Thymus (tissue), 11 donors: ENCODE measurements around the gene CRTC2. TPM values are rescaled to one million over a fixed set of nuclear protein-coding genes. Genes with fewer than 3 reads are reported as not detected.
A peak's percentile ranks its signal among the peaks of the same experiment; 100 is the strongest.

ENCODE experiments used
- DNase-seq, 9 donors: peaks; one replicate each; pipeline ENCODE4 v3.0.0-alpha.2; 2013; ENCODE audit warnings: low spot score in 9 of 9, low read depth in 6 of 9, missing footprints in 1 of 9
- H3K27ac ChIP-seq, 2 donors: one replicate each; pipeline ENCODE4 v1.5.1; 2013; ENCODE audit warnings: control low read depth in 1 of 2, low read depth in 1 of 2, low read length in 1 of 2, mild to moderate bottlenecking in 1 of 2, moderate library complexity in 1 of 2
- H3K27me3 ChIP-seq, 2 donors: one replicate each; pipeline ENCODE4 v1.5.1; 2013; ENCODE audit warnings: low read length in 1 of 2; ENCODE audit not compliant: control insufficient read depth in 2 of 2, insufficient read depth in 1 of 2
- H3K36me3 ChIP-seq, 2 donors: one replicate each; pipeline ENCODE4 v1.5.1; 2013; ENCODE audit warnings: low read length in 1 of 2, mild to moderate bottlenecking in 1 of 2, moderate library complexity in 1 of 2; ENCODE audit not compliant: control insufficient read depth in 2 of 2, insufficient read depth in 2 of 2
- H3K4me1 ChIP-seq, 2 donors: one replicate each; pipeline ENCODE4 v1.5.1; 2013; ENCODE audit warnings: low read length in 2 of 2; ENCODE audit not compliant: control insufficient read depth in 2 of 2, insufficient read depth in 2 of 2
- H3K4me3 ChIP-seq, 2 donors: one replicate each; pipeline ENCODE4 v1.5.1; 2013; ENCODE audit warnings: low read length in 2 of 2, control low read depth in 1 of 2, mild to moderate bottlenecking in 1 of 2
- H3K9me3 ChIP-seq, 2 donors: one replicate each; pipeline ENCODE4 v1.5.1; 2013; ENCODE audit warnings: low read length in 1 of 2, mild to moderate bottlenecking in 1 of 2; ENCODE audit not compliant: control insufficient read depth in 2 of 2, insufficient read depth in 1 of 2
- WGBS: extraction: QIAGEN DNeasy Blood & Tissue Kit; methylation state at CpG from one replicate; pipeline ENCODE4 v1.1.7; 2013; 5-methylcytosine and 5-hydroxymethylcytosine counted together
- polyA plus RNA-seq: library from polyadenylated mRNA; stranded (reverse); fragments of 200-250 nt; gene quantifications from one replicate; pipeline ENCODE4 v1.2.3, GENCODE V29; 2013
- total RNA-seq: library from RNA; stranded (reverse); fragments of 120-200 nt; gene quantifications from one replicate; pipeline ENCODE4 v1.2.4, GENCODE V29; 2013
- donor health status: healthy.

The CRTC2 gene
- total and polyA plus RNA-seq, 2 donors = 9.8 to 70.5 TPM

DNA sequence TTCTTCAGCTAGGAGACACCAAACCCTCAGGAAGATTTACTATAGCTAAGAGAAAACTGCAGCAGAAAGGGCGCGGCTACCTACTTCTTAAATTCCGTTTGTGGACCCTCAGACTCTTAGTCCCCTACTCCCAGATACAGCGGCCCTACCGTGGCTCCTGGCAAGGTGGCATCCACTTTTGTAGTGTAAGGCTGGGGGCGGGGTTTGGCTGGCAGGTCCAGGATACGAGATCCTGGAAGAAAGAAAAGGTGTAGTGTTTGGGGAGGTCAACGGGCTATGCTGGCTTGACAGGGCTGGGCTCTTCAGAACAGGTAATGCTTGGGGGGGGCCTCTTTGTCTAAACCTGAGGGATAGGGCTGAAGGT, 9.6 kb upstream of the CRTC2 start:
- Histone ChIP-seq H3K9me3 (peaks cover 0 to 1% of the 10 kb centered on the region in 2 donors), H3K36me3 (peaks cover 7 to 8% of the 10 kb centered on the region in 2 donors), H3K27me3 (no peaks in the 10 kb centered on the region), H3K4me1 (peaks cover 22 to 43% of the 10 kb centered on the region in 2 donors), H3K27ac (peak overlapping the region; percentile 74 to 97), H3K4me3 (peak overlapping the region; percentile 85 to 89)
- WGBS = 1% methylated on average over 8 of the region's 8 CpGs
- no peak for DNase-seq

DNA sequence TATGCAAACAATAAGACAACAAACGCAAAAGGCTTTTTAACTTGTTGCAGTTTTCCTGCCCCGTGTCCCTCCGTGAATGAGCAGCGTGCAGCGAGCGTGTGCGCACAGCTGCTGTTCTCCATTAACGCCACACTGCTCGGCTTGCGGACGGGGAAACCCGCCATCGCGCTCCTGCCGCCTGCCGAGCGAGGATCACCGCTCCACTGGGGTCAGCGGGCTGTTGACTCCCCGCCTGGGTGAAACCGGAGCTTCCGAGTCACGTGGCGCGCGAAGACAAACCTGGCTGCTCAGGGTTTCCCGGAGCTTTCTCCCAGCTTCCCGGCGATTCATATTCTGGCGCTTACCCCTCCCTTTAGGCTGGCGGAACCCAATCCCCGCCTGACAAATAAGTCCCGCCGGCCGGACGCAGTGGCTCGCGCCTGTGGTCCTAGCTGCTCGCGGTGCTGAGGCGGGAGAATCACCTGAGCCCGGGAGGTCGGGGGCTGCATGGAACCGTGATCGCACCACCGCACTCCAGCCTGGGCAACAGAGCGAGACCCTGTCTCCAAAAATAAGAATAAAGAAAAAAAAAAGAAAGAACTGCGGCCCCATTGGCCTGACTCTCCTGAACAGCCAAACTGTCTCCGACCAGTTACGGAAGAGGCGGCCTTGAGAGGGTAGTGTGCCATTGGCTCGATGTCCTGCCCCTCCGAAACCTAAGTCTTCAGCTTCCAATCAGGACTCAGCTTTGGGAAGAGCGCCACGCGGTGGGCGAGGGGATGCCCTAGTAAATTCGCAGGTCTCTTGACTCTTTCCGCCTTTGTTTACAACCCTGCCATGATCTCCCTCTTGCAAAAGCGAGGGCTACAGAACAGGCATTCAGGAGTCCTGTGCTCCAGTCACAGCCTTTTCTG, 8.9 kb upstream of the CRTC2 start, which contains the start of gene CREB3L4:
Gene CREB3L4 (plus strand): TSS at position 796 of the 893 bp plus-strand sequence. CDS start 624 bp downstream, outside the sequence.
- H3K4me3 ChIP-seq = peak within 1 kb of the TSS; percentile 85 to 89
- no peaks in the 10 kb centered on the region for H3K27me3 ChIP-seq
- DNase-seq = peak; percentile 81 to 98 (median 93)
- under 1% methylated on average over 60 of the region's 60 CpGs for WGBS
- peaks cover 22 to 49% of the 10 kb centered on the region in 2 donors for H3K4me1 ChIP-seq
- H3K27ac ChIP-seq = peak within 1 kb of the TSS; percentile 95 to 97
- H3K9me3 ChIP-seq = no peaks in the 10 kb centered on the region
- peaks cover under 1 to 3% of the 10 kb centered on the region in 2 donors for H3K36me3 ChIP-seq

DNA sequence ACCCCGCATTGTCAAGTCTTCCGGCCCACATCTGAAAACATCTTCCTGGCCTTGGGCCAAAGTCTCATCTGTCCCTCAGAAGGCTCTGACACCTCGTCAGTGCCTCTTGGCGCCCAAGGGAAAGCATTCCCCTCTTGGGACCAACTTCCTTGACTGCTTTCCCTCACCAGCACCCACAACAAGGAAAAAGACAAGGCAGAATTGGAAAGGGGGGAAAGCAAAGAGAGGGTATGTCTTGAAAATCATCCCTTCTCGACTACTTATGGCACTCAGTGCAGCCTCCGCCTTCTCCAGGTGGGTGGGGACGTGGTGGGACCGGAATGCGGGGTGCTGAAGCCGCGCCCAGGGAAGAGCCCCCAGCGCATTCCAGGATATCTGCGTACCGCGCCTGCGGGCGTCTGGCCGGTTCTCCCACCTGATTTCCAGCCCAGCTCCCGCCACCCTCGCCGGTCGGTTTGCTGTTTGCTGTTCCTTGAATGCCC, 5.5 kb upstream of the CRTC2 start:
- H3K9me3 ChIP-seq = no peaks in the 10 kb centered on the region
- no peaks in the 10 kb centered on the region for H3K27me3 ChIP-seq
- no peak for DNase-seq
- peaks cover 9 to 20% of the 10 kb centered on the region in 2 donors for H3K36me3 ChIP-seq
- H3K4me3 ChIP-seq = peak overlapping the region; percentile 57 to 74
- H3K4me1 ChIP-seq = peaks cover 28 to 56% of the 10 kb centered on the region in 2 donors
- WGBS = 4% methylated on average over 22 of the region's 22 CpGs
- peak overlapping the region; percentile 84 to 88 for H3K27ac ChIP-seq

DNA sequence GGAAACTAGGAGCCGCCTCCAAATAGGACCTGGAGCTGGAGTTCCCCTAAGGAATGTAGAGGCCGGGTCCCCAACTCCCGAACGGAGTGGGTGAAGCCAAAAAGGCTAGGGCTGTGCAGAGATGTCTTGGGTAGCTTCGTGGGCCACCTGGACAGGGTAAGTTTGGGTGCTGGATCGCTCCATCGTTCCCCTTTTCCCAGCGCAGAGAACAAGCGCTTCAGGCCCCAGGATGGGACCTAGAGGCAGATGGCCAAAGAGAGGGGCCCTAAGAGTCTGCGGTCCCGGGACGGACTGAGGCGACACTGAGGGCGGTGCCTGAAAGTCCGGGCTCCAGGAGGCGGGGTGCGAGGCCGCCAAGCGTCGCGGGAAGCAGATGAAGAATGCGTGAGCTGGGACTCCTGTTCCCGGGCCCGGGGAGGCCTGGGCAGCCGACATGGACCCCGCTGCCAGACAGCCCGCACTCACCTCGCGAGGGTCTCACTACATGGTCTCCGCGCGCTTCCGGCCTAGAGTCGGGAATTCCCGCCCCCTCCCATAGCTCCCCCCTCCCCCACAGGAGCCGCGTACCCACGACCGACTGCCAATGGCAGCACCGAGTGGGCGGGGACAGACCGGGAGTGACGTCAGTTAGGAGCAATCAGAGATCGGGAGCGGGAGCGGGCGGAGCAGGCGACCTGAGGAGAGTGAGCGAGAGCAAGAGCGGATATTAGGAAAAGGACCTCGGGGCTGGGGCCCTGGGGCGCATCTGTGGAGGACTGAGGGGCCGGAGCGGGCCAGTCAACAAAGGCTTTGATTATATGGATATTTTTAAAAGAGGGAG, 4.8 kb upstream of the CRTC2 start, which contains the start of gene SLC39A1:
Gene SLC39A1 (minus strand): TSS at position 508 of the 820 bp plus-strand sequence. CDS start 822 bp downstream, outside the sequence.
- peaks cover 22 to 53% of the 10 kb centered on the region in 2 donors for H3K4me1 ChIP-seq
- WGBS = under 1% methylated on average over 54 of the region's 54 CpGs
- H3K4me3 ChIP-seq = peak within 1 kb of the TSS; percentile 57 to 74

DNA sequence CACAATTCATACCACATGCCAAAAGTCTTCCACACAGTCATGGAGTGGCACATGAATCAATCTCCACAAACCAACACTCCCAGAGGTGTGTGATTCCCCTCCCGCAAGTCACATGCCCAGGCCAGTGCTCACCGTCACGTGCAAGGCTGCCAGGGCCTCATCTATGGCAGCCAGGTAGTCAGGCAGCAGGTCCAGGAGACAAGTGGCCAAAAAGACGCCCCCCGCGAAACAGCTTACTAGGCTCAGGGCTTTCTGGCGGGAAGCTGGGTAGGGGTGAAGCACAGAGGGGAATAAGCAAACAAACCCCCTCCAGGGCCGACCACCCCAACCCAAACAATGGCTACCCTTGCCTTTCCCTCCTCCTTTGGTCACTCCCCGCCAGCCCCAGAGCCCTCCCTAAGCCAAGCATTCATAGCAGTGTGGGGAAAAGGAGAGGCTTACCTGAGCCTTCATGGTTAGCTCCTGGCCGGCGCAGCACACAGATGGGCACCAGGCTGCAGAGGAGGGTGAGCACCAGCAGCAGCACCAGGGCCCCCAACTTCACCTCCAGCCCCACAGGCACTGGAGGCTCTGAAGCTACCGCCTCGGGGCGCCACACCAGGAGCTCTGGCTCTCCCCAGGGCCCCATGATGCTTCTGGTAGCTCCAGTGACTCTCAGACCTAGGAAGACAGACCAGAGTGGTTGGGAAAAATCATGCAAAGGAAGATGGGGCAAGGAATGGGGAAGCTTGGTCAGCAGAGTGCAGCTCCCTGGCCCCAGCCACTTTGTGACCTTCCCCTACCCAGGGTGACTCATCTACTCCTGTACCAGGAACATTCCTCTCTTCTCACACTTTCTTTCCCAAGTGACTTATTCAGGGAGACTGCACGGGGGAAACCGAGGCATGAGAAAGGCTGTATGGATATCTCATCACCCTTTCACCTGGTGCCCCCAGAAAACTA, 3.9 kb upstream of the CRTC2 start:
- WGBS = 75% methylated on average over 16 of the region's 16 CpGs
- H3K36me3 ChIP-seq = peaks cover 9 to 20% of the 10 kb centered on the region in 2 donors
- DNase-seq = peak in 1 of 9 donors; percentile 24
- H3K4me3 ChIP-seq = peak overlapping the region; percentile 57 to 74
- H3K9me3 ChIP-seq = no peaks in the 10 kb centered on the region
- H3K27ac ChIP-seq = peak overlapping the region; percentile 72 to 84
- H3K4me1 ChIP-seq = peaks cover 21 to 52% of the 10 kb centered on the region in 2 donors
- H3K27me3 ChIP-seq = no peaks in the 10 kb centered on the region

More for the DNA sequence above, 4.8 kb upstream of the CRTC2 start, which contains the start of gene SLC39A1:
- H3K36me3 ChIP-seq = peaks cover 9 to 20% of the 10 kb centered on the region in 2 donors
- peak in 8 of 9 donors; percentile 86 to 97 (median 94) for DNase-seq
- H3K27ac ChIP-seq = peak within 1 kb of the TSS; percentile 84 to 88
- H3K27me3 ChIP-seq = no peaks in the 10 kb centered on the region
- no peaks in the 10 kb centered on the region for H3K9me3 ChIP-seq

DNA sequence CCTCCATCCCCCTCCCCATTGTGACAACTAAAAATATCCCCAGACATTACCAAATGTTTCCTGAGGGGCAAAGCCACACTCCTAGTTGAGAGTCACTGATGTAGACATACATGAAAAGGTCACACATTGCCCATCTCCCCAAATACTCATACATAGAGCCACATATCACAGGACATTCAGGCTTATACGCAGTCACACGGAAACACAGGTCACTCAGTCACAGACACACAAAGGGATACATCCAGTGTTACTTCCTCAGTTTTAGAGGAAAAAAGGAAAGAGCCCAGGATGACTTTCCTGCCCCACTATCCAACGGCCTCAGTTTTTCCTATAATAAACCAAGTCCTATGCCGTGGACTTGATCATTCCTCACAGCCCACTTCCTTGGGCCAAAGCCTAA, 3.0 kb upstream of the CRTC2 start:
- Histone ChIP-seq H3K4me3 (no peak overlapping the region), H3K9me3 (no peaks in the 10 kb centered on the region), H3K27me3 (no peaks in the 10 kb centered on the region), H3K27ac (no peak overlapping the region), H3K36me3 (peaks cover 9 to 20% of the 10 kb centered on the region in 2 donors), H3K4me1 (peaks cover 26 to 59% of the 10 kb centered on the region in 2 donors)
- no peak for DNase-seq
- 97% methylated on average over 4 of the region's 4 CpGs for WGBS

DNA sequence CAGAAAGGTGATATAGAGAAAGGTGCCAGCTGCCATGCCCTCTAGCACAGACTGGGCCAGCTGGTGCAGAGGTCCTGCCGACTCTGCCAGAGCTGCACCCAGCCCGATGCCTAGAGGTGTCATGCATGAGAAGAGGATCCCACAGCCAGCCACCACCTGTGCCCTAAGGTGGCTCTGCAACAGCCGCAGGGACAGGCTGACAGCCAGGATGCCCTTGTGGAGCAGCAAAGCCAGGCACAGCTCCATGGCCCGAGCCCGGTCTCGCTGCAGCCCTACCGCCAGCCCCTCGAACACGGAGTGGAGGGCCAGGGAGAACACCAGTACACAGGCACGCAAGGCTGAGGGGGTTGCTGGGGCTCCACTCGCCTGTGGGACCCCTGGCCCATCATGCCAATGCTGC, 1.8 kb upstream of the CRTC2 start:
- H3K27ac ChIP-seq = no peak overlapping the region
- H3K9me3 ChIP-seq = no peaks in the 10 kb centered on the region
- peaks cover 9 to 20% of the 10 kb centered on the region in 2 donors for H3K36me3 ChIP-seq
- peaks cover 22 to 56% of the 10 kb centered on the region in 2 donors for H3K4me1 ChIP-seq
- DNase-seq = no peak
- no peaks in the 10 kb centered on the region for H3K27me3 ChIP-seq
- no peak overlapping the region for H3K4me3 ChIP-seq
- over 99% methylated on average over 11 of the region's 11 CpGs for WGBS

DNA sequence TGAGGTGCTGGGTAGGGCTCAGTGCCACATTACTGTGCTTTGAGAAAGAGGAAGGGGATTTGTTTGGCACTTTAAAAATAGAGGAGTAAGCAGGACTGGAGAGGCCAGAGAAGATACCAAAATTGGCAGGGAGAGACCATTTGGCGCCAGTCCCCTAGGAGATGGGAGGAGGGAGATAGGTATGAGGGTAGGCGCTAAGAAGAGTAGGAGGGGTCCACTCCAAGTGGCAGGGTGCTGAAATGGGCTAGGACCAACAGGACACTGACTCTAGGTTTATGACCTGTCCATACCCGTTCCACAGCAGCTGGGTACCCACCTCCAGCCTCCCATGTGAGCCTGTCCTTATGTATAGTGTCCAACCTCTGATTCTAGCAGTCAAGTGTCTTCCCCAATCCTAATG, 1.0 kb upstream of the CRTC2 start:
- Histone ChIP-seq H3K4me1 (peaks cover 22 to 59% of the 10 kb centered on the region in 2 donors), H3K4me3 (no peak overlapping the region), H3K36me3 (peaks cover 12 to 26% of the 10 kb centered on the region in 2 donors), H3K27ac (no peak overlapping the region), H3K9me3 (no peaks in the 10 kb centered on the region), H3K27me3 (no peaks in the 10 kb centered on the region)
- no peak for DNase-seq
- WGBS = 94% methylated on average over 3 of the region's 3 CpGs
